ENCODE results near the gene CYB561D1. TPM values are rescaled to one million over a fixed set of nuclear protein-coding genes. Genes with fewer than 3 reads are reported as not detected.
A peak's percentile ranks its signal among the peaks of the same experiment; 100 is the strongest.

CYB561D1 gene
- total RNA-seq, 1 donor from 2014 or later, result 8.3 TPM

DNA sequence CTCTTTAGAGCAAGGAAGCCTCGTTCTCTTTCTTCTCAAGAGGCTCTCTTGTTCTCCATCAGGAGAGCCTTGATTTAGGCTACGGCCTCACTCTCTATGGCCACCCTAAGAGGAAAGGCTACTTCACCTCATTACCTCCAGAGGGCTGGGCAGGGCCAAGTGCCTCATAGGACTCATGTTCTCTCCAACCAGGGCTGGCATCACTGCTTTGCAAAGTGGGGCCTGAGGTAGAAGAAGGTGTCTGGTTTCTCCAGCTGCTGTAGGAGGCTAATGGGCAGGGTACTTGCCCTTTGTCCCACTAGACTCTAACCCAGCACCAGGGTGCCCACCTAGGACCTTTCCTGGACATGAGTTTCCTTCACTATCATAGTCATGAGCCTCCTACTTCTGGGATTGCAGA is 12.2 kb upstream of the CYB561D1 start:
- no peak for DNase-seq (ENCODE audit: extremely low spot score in 2 of 2)
- intact Hi-C loops (cut with DNase I), result no loop called here
- TF ChIP-seq CTCF (IDR thresholded peaks at IDR 0.05) (no peak), POLR2AphosphoS5 (IDR thresholded peaks at IDR 0.05; ENCODE audit: insufficient read depth in 1 of 2, low read depth in 1 of 2) (no peak)

DNA sequence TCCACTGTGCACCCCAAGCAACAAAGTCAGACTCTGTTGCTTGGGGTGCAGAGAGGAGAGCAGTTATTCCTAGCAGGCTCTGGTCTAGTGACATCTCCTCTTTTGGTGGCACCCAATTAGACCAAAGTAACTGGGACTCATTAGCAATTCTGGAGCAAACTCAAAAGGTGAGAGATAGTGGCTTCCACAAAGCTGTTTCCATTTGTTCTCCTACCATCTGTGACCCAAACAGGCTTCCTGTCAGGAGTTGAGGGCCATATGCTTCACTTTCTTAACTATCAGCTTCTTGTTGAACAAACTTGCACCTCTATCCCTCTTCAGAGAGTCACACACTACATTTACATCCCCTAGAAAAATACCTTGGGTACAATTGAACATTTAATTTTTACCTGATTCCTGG is 11.7 kb upstream of the CYB561D1 start:
- Histone ChIP-seq H3K9me3 (no peaks in the 10 kb centered on the region), H3K4me1 (peaks cover 19% of the 10 kb centered on the region), H3K4me3 (no peak overlapping the region), H3K27me3 (no peaks in the 10 kb centered on the region), H3K36me3 (no peaks in the 10 kb centered on the region), H3K27ac (no peak overlapping the region)
- TF ChIP-seq POLR2A (IDR thresholded peaks at IDR 0.05), result no peak
- intact Hi-C loops (cut with DNase I), result no loop called here
- DNase-seq (ENCODE audit: extremely low spot score in 2 of 2), result no peak

More for the DNA sequence above, 12.2 kb upstream of the CYB561D1 start:
- no peaks in the 10 kb centered on the region for H3K36me3 ChIP-seq
- no peak overlapping the region for H3K27ac ChIP-seq
- no peak overlapping the region for H3K4me3 ChIP-seq
- no peaks in the 10 kb centered on the region for H3K9me3 ChIP-seq
- peaks cover 19% of the 10 kb centered on the region for H3K4me1 ChIP-seq
- no peaks in the 10 kb centered on the region for H3K27me3 ChIP-seq

- no peak for TF ChIP-seq POLR2AphosphoS5 (IDR thresholded peaks at IDR 0.05; ENCODE audit: insufficient read depth in 1 of 2, low read depth in 1 of 2)
- TF ChIP-seq CTCF (IDR thresholded peaks at IDR 0.05), result no peak
- TF ChIP-seq POLR2A (IDR thresholded peaks at IDR 0.05), result no peak
- no peaks in the 10 kb centered on the region for H3K36me3 ChIP-seq
- peak overlapping the region; percentile 66 to 72 for H3K4me3 ChIP-seq
- no peaks in the 10 kb centered on the region for H3K9me3 ChIP-seq
- peak overlapping the region; percentile 70 for H3K27ac ChIP-seq
- intact Hi-C loops (cut with DNase I), result no loop called here
- DNase-seq (ENCODE audit: extremely low spot score in 2 of 2), result no peak
- peaks cover 19% of the 10 kb centered on the region for H3K4me1 ChIP-seq
- H3K27me3 ChIP-seq, result no peaks in the 10 kb centered on the region
These were observed 10.9 kb upstream of the CYB561D1 start for GRCh38 chr1:109482791-109483671.

- no peaks in the 10 kb centered on the region for H3K36me3 ChIP-seq
- no peaks in the 10 kb centered on the region for H3K9me3 ChIP-seq
- no peaks in the 10 kb centered on the region for H3K27me3 ChIP-seq
- peaks cover 19% of the 10 kb centered on the region for H3K4me1 ChIP-seq
- intact Hi-C loops (cut with DNase I), result no loop called here
- peak in 1 of 2 donors; percentile 67 for TF ChIP-seq POLR2AphosphoS5 (IDR thresholded peaks at IDR 0.05; ENCODE audit: insufficient read depth in 1 of 2, low read depth in 1 of 2)
- no peak for TF ChIP-seq POLR2A (IDR thresholded peaks at IDR 0.05)
- TF ChIP-seq CTCF (IDR thresholded peaks at IDR 0.05), result no peak
- H3K27ac ChIP-seq, result peak within 1 kb of the TSS; percentile 97
- H3K4me3 ChIP-seq, result peak within 1 kb of the TSS; percentile 66 to 72
- peak in 1 of 2 donors; percentile 95 for DNase-seq (ENCODE audit: extremely low spot score in 2 of 2)
These were observed 10.0 kb upstream of the CYB561D1 start, which contains the start of gene ATXN7L2 for GRCh38 chr1:109483672-109484518. Gene ATXN7L2, plus strand, starts transcription at chr1:109483905. Its CDS starts 49 bp downstream, at chr1:109483954.

DNA sequence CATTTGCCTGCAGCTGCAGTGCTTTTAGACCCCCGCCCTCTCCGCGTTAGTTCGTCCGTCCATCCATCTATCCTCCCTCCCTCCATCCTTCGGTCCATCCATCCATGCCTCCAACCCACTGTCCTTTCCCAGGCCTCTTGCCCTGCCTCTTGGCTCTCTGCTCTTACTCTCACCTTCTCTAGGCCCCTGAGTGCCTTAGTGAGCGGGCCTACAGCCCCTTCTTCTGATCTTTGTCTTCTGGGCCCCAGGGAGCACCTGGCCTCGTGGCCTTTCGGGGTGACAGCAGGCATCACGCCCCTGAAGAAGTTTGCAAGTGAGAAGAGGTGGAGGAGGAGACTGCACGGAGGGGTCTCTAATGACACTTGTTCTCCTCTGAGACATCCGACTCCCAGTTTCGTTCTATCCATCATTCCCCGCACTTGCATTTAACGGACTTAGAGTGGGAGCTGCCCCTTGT is 9.3 kb upstream of the CYB561D1 start:
- H3K4me1 ChIP-seq, result peaks cover 19% of the 10 kb centered on the region
- peak overlapping the region; percentile 66 to 72 for H3K4me3 ChIP-seq
- no peaks in the 10 kb centered on the region for H3K9me3 ChIP-seq
- peak overlapping the region; percentile 97 for H3K27ac ChIP-seq
- intact Hi-C loops (cut with DNase I), result no loop called here
- H3K27me3 ChIP-seq, result no peaks in the 10 kb centered on the region
- TF ChIP-seq POLR2AphosphoS5 (IDR thresholded peaks at IDR 0.05; ENCODE audit: insufficient read depth in 1 of 2, low read depth in 1 of 2), result no peak
- TF ChIP-seq POLR2A (IDR thresholded peaks at IDR 0.05), result no peak
- TF ChIP-seq CTCF (IDR thresholded peaks at IDR 0.05), result no peak
- DNase-seq (ENCODE audit: extremely low spot score in 2 of 2), result no peak
- H3K36me3 ChIP-seq, result no peaks in the 10 kb centered on the region
